ENCODE data around the gene NCF1.
"Not testable (repeated sequence)": the region's sequence is repeated elsewhere in the genome, so short reads cannot be mapped to it uniquely, and the experiment has no call there.

DNA sequence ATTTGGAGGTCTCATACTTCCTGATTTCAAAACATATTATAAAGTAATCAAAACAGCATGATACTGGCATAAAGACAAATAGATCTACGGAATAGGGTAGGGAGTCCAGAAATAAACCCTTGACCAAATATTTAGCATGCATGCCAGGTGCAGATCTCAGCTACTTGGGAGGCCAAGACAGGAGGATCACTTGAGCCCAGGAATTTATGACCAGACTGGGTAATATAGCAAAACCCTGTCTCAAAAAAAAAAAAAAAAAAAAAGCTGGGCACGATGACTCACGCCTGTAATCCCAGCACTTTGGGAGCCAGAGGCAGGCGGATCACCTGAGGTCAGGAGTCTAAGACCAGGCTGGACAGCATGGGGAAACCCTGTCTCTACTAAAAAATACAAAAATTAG is 56.1 kb downstream of the NCF1 start:
- TF ChIP-seq ZNF274 (IDR thresholded peaks at IDR 0.05; ENCODE audit: low read depth, low read length); YY1 (IDR thresholded peaks at IDR 0.05; ENCODE audit: insufficient read depth, insufficient read length); SUZ12 (IDR thresholded peaks at IDR 0.05; ENCODE audit: extremely low read depth, insufficient read depth, insufficient read length): not testable (repeated sequence)
